Fibroblast of mammary gland (primary cell): ENCODE measurements around the gene DHRS13.

ENCODE experiments used
- DNase-seq: peaks from one replicate; pipeline ENCODE4 v3.0.0-alpha.2; 2010; ENCODE audit warnings: low read depth
- H3K4me3 ChIP-seq: 2 replicates; pipeline ENCODE4 v1.5.1; 2011; ENCODE audit warnings: low read depth, mild to moderate bottlenecking, low read length, moderate library complexity; ENCODE audit not compliant: control insufficient read depth
- TF ChIP-seq, protein P1 (sequence below): conservative IDR thresholded peaks from 2 replicates; pipeline ENCODE4 v1.5.1; 2011; ENCODE audit warnings: low read depth, low read length, inconsistent platforms; ENCODE audit not compliant: control insufficient read depth, insufficient read depth

Gene DHRS13

DNA sequence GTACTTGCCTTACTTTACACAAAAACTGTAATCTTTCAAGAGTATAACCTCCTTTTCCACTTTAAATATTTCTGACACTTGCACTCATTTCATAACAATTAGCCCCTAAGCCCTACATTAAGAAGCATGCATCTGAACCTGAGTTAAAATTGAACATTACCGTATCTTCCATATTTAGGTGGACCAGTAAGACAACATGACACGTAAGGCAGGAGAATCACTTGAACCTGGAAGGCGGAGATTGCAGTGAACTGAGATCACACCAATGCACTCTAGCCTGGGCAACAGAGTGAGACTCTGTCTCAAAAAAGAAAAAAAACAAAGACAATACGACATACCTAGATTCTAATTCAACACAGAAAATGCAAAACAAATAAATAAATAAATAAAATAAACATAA lies 41.5 kb upstream of the DHRS13 start:
- DNase-seq, result no peak
- TF ChIP-seq, protein P1, sequence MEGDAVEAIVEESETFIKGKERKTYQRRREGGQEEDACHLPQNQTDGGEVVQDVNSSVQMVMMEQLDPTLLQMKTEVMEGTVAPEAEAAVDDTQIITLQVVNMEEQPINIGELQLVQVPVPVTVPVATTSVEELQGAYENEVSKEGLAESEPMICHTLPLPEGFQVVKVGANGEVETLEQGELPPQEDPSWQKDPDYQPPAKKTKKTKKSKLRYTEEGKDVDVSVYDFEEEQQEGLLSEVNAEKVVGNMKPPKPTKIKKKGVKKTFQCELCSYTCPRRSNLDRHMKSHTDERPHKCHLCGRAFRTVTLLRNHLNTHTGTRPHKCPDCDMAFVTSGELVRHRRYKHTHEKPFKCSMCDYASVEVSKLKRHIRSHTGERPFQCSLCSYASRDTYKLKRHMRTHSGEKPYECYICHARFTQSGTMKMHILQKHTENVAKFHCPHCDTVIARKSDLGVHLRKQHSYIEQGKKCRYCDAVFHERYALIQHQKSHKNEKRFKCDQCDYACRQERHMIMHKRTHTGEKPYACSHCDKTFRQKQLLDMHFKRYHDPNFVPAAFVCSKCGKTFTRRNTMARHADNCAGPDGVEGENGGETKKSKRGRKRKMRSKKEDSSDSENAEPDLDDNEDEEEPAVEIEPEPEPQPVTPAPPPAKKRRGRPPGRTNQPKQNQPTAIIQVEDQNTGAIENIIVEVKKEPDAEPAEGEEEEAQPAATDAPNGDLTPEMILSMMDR, result no peak
- no peak overlapping the region for H3K4me3 ChIP-seq

DNA sequence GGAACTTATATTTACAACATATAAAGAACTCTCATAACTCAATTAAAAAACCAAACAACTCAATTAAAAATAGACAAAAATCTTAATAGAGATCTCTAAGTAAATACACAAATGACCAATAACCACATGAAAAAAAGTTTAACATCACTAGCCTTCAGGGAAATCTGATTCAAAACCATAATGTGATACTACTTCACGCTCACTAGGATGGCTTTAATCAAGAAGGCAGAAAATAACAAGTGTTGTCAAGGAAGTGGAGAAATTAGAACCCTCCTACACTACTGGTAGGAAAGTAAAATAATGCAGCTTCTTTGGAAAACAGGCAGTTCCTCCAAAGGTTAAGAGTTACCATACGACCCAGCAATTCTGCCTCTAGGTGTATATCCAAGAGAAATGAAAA lies 40.0 kb upstream of the DHRS13 start:
- no peak overlapping the region for H3K4me3 ChIP-seq
- TF ChIP-seq, protein P1, result no peak
- no peak for DNase-seq

DNA sequence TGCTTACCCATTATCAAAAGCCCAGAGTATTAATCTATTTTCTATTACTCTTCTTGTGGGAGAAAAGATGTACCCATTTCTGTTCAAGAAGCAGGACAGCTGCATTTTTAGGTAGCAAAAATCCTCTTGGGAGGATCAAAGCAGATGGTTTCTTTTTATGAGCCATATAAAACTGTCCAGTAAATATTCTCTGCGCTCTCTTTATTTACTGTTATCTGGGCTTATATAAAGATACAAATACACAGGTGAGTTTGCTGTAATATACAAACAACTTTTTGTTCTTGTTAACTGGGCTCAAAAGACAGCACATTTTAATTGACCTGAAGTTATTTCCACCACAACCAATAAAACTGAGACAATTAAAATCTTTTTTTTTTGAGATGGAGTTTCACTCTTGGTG lies 38.4 kb upstream of the DHRS13 start:
- TF ChIP-seq, protein P1, result no peak
- no peak for DNase-seq

DNA sequence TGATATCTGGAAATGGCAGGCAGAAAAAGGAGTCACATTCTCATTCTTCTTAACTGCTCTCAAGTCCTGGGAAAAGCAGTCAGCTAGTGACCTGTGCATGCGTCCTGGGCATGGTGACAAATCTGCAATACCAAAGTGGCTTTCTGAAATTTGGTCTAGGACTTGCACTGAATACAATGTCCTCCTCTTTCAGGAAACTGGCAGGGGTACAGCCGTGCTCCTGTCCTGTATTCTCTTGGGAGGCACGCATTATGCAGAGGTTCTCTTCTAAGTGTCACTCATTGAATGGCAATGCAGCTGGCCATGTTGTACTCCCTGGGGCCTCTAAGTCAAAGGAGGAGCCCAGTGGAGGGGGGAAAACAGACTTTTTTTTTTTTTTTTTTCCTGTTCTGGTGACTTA lies 37.8 kb upstream of the DHRS13 start:
- no peak overlapping the region for H3K4me3 ChIP-seq
- TF ChIP-seq, protein P1, result no peak
- no peak for DNase-seq

More for the DNA sequence above, 38.4 kb upstream of the DHRS13 start:
- H3K4me3 ChIP-seq, result no peak overlapping the region

GRCh38 chr17:28940142-28940541 lies 37.3 kb upstream of the DHRS13 start:
- TF ChIP-seq, protein P1, result no peak
- no peak overlapping the region for H3K4me3 ChIP-seq
- DNase-seq, result no peak

DNA sequence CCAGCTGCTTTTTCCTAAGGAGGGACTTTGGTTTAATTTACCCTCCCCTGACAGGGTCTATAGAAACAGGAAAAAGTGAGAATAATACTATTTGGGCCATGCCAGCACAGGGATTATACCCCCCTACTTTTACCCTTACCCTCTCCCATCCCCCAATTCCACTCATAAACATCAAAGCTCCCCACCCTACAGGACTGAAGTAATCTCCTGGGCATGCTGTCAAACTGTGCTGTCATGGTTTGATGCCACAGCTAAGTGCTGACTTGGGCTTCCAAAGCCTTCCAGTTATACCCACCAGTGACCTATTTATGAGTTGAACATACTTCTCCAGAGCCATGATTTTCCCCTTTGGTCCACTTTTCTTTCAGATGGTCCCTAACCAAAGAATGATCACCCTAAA lies 35.7 kb upstream of the DHRS13 start:
- TF ChIP-seq, protein P1, result no peak
- no peak for DNase-seq
- H3K4me3 ChIP-seq, result no peak overlapping the region
